Fibroblast of peridontal ligament (primary cell): Measurements from ENCODE around the gene PRMT1.
A peak's percentile ranks its signal among the peaks of the same experiment; 100 is the strongest.
"Not testable (repeated sequence)": the region's sequence is repeated elsewhere in the genome, so short reads cannot be mapped to it uniquely, and the experiment has no call there.

ENCODE experiments used
- DNase-seq: peaks from one replicate; pipeline ENCODE4 v3.0.0-alpha.2; 2010; ENCODE audit errors: extremely low read depth

PRMT1 gene

GRCh38 chr19:49677231-49677900, at the start of gene PRMT1:
Gene PRMT1, plus strand, starts transcription at chr19:49677271. Its CDS starts 10 bp downstream, at chr19:49677281.
- DNase-seq: no peak

GRCh38 chr19:49629659-49630058, 47.4 kb upstream of the PRMT1 start:
- no peak for DNase-seq

GRCh38 chr19:49631014-49631588, 46.0 kb upstream of the PRMT1 start:
- DNase-seq: no peak

GRCh38 chr19:49631610-49632192, 45.4 kb upstream of the PRMT1 start:
- no peak for DNase-seq

GRCh38 chr19:49632576-49632975, 44.5 kb upstream of the PRMT1 start:
- DNase-seq: no peak

- DNase-seq: not testable (repeated sequence)
Observed at GRCh38 chr19:49633273-49633672, 43.8 kb upstream of the PRMT1 start.

GRCh38 chr19:49635530-49636232, 41.4 kb upstream of the PRMT1 start:
- peak; percentile 31 for DNase-seq

GRCh38 chr19:49636233-49636932, 40.7 kb upstream of the PRMT1 start:
- DNase-seq: no peak

GRCh38 chr19:49637821-49638738, 39.0 kb upstream of the PRMT1 start:
- DNase-seq: peak; percentile 72

- no peak for DNase-seq
Observed at GRCh38 chr19:49639401-49640112, 37.5 kb upstream of the PRMT1 start.

GRCh38 chr19:49640113-49640898, 36.8 kb upstream of the PRMT1 start, which contains the start of gene RRAS:
Gene RRAS, minus strand, starts transcription at chr19:49640143. Its CDS starts 45 bp downstream, at chr19:49640098.
- peak; percentile 100 for DNase-seq

- DNase-seq: peak; percentile 99
Observed at GRCh38 chr19:49641688-49642491, 35.2 kb upstream of the PRMT1 start, which contains the start of gene SCAF1. Gene SCAF1, plus strand, starts transcription at chr19:49642209. Its CDS starts 2,818 bp downstream, at chr19:49645027.

- DNase-seq: peak; percentile 30
Observed at GRCh38 chr19:49642492-49643035, 34.5 kb upstream of the PRMT1 start.

GRCh38 chr19:49643466-49643865, 33.6 kb upstream of the PRMT1 start:
- no peak for DNase-seq

- no peak for DNase-seq
Observed at GRCh38 chr19:49645592-49645991, 31.5 kb upstream of the PRMT1 start.

- DNase-seq: no peak
Observed at GRCh38 chr19:49645995-49646394, 31.1 kb upstream of the PRMT1 start.

- no peak for DNase-seq
Observed at GRCh38 chr19:49646586-49646985, 30.5 kb upstream of the PRMT1 start.
